GM18498 (cell line): ENCODE results near the gene PPM1A.
A peak's percentile ranks its signal among the peaks of the same experiment; 100 is the strongest.

Experiments
- ATAC-seq: cut with Tn5 transposase; IDR thresholded peaks from one replicate; pipeline ENCODE4 v1.9.1; 2021; ENCODE audit warnings: mild to moderate bottlenecking, moderate library complexity; ENCODE audit not compliant: unreplicated experiment

The PPM1A gene

GRCh38 chr14:60248697-60249318, at the start of gene PPM1A:
PPM1A (plus strand) TSS chr14:60249221; CDS start chr14:60282704, 33,483 bp downstream.
- peak; percentile 73 for ATAC-seq

GRCh38 chr14:60199321-60199720, 49.7 kb upstream of the PPM1A start:
- ATAC-seq: no peak

DNA sequence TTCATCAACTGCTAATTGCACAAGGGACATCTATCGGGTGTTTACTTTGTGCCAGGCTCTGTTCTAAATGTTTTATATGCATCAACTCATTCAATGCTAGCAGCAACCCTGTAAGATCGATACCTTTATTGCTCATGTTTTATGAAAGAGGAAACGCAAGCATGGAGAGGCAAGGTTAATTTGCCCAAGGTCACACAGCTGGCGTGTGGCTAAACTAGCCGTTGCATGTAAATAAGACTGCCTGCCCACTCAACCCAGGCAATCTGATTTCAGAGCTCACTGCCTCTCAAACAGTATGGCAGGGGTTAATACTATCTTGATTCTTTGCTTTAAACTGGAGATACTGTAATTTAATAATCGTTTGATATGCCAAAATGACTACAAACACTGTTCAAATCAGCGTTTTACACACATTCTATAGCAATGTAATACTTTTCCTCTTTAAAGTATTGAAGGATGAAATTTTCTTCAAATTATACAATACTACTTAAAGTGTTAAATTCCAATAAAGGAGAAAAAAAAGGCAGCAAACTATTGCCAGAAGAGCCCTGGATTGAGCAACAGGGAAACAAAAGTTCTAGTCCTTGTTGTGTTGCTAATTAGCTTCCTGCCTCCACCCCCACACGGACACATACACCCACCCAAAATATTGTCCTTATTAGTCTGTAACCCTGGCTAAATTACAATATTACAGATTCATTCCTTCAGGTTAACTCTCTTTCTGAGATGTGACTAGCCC, 44.7 kb upstream of the PPM1A start:
- ATAC-seq: peak; percentile 83

- peak; percentile 68 for ATAC-seq
These were observed 43.9 kb upstream of the PPM1A start for GRCh38 chr14:60204843-60205774.

DNA sequence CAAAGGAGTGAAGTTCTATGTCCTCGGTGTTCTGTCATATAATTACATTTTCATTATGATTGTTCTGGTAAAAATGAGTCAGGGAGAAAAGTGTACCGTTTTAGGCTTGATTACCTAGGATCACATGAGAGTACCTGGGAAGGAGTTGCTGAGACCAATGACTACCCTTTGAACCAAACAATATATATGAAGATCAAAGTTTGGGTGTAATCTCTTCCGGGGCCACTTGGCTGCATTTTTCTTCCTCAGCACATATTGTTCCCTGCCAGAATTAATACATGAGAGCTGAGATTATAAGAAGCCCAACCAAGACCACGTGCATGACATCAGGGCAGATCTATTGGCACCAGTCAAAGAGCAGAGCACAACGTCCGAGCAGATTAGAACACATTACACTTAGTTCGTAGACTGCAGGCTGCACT, 42.8 kb upstream of the PPM1A start:
- no peak for ATAC-seq

DNA sequence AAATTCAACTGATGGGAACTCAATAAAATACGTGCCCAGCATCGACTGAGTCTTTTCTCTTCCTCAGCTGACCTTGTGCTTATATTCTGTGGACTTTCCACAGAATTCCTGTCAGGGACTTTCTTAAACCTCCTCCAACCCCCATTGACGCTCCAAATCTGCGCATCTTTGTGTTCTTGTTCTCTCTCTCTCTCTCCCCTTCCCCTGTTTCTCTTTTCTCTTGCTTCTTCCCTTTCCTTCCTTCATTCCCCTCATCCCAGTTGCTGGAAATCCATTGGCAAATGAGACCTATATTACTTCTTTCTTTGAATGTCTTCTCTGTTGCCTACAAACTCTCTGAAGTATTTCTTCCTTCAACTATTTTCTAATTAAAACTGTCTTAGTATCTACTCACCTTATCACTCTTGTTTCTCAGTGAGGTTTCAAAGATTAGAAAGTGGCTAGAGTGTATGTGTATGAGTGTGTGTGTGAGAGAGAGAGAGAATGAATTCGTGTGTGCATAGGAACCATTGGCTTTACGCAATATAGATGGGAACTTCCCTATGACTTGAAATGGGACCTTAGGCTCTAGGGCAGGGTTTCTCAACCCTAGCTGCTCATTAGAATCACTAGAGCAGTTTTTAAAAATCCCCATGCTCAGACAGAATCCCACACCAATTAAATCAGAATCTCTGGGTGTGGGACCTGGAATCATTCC, 42.0 kb upstream of the PPM1A start:
- peak; percentile 31 for ATAC-seq

DNA sequence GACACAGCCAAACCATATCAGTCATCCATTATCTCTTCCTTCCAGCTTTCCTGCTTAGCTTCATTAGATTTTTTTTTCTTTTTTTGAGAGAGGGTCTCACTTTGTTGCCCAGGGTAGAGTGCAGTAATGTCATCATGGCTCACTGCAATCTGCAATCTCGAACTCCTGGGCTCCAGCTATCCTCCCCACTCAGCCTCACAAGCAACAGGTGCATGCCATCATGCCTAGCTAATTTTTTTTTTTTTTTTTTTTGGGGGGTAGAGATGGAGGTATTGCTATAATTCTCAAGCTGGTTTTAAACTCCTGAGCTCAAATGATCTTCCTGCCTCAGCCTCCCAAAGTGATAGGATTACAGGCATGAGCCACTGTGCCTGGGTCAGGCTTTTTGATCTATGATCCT, 38.3 kb upstream of the PPM1A start:
- no peak for ATAC-seq

- no peak for ATAC-seq
These were observed 37.9 kb upstream of the PPM1A start for GRCh38 chr14:60211153-60211552.

DNA sequence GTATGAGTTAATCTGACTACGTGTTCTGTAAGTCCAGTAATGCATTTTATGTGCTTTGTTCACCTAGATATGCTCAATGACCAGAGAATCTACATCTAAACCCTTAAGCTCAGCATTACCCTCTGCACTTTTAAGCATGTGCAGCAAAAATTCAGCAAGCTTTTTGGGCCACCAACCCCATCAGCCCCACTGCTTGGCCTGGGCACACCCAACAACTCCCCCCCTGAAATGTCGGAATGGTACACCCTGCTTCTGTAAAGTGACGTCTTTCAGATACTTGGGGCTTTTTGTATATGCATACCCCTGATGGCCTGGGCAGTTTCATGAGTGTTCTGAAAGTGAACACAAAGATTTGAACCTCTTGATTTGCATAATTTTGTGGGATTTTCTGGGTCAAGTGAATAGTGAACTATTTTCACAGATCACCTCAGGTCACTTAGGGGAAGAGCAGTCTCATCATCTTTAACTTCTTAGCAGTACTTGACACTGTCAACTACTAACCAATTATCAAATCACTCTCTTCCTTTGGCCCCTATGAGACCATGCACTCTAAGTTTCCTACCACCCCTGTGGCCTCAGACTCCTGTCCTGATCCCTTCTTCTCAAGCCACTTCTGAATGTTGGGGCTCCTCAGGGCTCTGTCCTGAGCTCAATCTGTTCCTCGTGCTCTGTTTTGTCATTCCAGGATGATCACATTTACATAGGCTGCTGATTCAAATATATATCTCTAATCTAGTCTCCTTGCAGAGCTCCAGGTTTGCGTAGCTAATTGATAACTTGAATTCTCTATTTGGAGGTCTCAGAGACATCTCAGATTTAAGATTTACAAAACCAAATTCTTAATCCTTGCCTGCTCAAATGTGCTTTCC, 36.3 kb upstream of the PPM1A start:
- ATAC-seq: peak; percentile 93

GRCh38 chr14:60214003-60214402, 35.0 kb upstream of the PPM1A start:
- no peak for ATAC-seq

DNA sequence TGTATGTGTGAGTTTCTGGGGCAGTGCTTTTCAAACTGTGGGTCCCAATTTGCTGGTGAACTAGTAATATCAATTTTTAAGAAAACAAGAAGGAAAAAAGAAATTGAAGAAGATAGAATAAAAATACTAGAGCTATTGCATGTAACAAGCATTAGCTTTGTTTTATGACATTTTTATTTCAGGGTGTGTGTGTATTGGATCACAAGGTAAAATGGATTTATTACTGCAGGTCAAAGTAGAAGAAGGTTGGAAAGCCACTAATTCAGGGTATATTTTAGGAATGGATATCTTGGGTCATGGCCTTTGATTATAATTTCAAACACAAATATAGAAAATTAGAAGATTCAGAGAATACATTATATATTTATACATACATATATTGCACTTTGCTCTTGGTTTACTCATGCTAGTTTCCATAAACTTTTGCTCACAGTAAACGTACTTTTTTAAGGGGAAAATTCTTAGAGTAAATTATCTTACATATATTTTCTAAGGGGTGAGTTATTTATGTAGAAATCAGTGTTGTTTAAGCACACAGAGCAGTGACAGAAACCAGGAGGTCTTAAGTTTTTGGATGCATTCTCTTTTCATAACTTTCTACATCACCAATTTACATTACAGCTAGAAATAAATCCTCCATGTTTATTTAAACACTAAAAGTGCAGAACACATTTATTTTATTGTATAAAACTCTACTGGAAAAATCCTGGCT, 34.5 kb upstream of the PPM1A start:
- ATAC-seq: no peak

DNA sequence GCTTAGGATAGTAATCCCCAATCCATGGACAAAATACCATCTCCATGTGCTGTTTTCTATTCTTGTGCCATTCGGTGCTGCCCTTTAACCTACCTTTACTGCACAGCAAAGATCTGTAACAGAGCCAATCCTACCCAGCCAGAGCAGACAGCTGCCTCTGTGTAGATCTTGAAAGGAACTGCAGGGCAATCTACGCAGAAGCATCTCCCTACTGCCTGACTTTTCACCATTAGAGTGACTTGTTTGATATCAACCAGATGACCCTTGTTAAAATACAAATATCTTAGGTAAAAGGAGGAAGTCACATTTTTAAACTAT, 33.9 kb upstream of the PPM1A start:
- ATAC-seq: no peak

- no peak for ATAC-seq
These were observed 33.3 kb upstream of the PPM1A start for GRCh38 chr14:60215520-60216420.

- no peak for ATAC-seq
These were observed 31.3 kb upstream of the PPM1A start for GRCh38 chr14:60217713-60218112.

GRCh38 chr14:60220084-60220483, 28.9 kb upstream of the PPM1A start:
- ATAC-seq: peak; percentile 59

- no peak for ATAC-seq
These were observed 28.1 kb upstream of the PPM1A start for GRCh38 chr14:60220917-60221316.

DNA sequence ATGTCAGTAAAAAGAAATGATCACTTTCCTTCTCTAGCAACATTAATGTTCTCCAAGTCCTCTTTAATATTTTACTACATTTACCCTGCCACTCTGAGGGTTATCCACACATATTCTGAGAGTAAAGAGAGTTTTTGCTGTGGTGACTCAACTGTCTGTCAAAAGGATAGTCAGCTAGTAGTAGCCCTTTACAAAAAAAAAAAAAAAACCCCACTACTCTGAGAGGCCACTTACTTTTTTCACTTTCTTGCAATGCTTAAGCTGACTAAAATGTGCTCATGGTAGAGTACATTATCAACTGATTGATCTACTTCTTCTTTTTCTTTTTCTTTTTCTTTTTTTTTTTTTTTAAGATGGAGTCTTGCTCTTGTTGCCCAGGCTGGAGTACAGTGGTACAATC, 27.6 kb upstream of the PPM1A start:
- ATAC-seq: no peak

- ATAC-seq: no peak
These were observed 26.2 kb upstream of the PPM1A start for GRCh38 chr14:60222820-60223219.
